ENCODE results near the gene TMEM129.
A peak's percentile ranks its signal among the peaks of the same experiment; 100 is the strongest.
"Not testable (repeated sequence)": the region's sequence is repeated elsewhere in the genome, so short reads cannot be mapped to it uniquely, and the experiment has no call there.

TMEM129 gene

GRCh38 chr4:1721666-1722550 is 785 bp upstream of the TMEM129 start:
- no peak for DNase-seq (ENCODE audit: low read depth, low spot score)

DNA sequence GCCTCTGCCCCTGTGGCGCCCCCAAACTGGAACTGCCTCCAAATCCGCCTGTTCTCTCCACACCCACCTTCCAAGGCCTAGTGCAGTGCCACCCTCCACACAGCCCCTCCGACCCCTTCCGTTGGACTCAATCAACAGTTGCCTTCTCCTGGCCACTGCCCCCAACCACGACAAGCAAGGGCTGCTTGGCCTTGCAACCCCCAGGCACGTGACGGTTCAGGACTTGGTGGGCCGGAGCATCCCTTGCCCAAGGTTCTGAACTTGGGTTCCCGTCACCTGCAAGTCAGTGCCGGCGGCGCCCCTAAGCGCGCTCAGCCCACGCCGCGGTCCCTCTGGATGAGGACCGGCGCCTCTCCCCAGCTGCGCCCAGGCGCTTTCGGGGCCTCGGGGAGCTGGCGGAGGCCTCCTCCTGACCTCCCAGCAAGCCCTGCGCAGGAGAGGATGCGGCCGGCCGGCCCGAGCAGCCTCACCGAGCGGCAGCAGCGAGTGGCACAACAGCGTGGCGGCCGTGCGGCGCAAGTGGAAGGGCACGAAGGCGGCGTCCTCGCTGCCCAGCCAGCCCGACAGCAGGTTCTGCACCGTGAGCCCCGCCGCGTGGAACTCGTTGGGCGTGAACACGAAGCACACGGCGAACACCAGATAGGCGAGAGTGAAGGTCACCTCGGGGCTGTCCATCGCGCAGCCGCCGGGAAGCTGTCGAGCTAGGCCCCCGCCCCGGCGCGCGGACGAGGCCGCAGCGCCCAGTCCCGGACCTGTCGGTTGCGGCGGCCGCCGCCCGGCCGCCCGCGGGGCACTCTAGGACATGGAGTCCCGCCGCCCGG is 750 bp downstream of the TMEM129 start:
- DNase-seq (ENCODE audit: low read depth, low spot score), result no peak

- no peak for DNase-seq (ENCODE audit: low read depth, low spot score)
Measured at GRCh38 chr4:1718095-1718850, 2.9 kb downstream of the TMEM129 start.

GRCh38 chr4:1717129-1718094 is 3.7 kb downstream of the TMEM129 start:
- no peak for DNase-seq (ENCODE audit: low read depth, low spot score)

- no peak for DNase-seq (ENCODE audit: low read depth, low spot score)
Measured at GRCh38 chr4:1716065-1716945, 4.8 kb downstream of the TMEM129 start.

GRCh38 chr4:1715002-1715758 is 5.9 kb downstream of the TMEM129 start:
- DNase-seq (ENCODE audit: low read depth, low spot score), result no peak

- no peak for DNase-seq (ENCODE audit: low read depth, low spot score)
Measured at GRCh38 chr4:1714303-1715001, 6.7 kb downstream of the TMEM129 start.

GRCh38 chr4:1713003-1713851 is 7.9 kb downstream of the TMEM129 start:
- DNase-seq (ENCODE audit: low read depth, low spot score), result no peak

GRCh38 chr4:1712216-1713002 is 8.7 kb downstream of the TMEM129 start, which contains the start of gene SLBP:
Gene SLBP, minus strand, starts transcription at chr4:1712319. Its CDS starts 131 bp downstream, at chr4:1712188.
- DNase-seq (ENCODE audit: low read depth, low spot score), result peak; percentile 99

DNA sequence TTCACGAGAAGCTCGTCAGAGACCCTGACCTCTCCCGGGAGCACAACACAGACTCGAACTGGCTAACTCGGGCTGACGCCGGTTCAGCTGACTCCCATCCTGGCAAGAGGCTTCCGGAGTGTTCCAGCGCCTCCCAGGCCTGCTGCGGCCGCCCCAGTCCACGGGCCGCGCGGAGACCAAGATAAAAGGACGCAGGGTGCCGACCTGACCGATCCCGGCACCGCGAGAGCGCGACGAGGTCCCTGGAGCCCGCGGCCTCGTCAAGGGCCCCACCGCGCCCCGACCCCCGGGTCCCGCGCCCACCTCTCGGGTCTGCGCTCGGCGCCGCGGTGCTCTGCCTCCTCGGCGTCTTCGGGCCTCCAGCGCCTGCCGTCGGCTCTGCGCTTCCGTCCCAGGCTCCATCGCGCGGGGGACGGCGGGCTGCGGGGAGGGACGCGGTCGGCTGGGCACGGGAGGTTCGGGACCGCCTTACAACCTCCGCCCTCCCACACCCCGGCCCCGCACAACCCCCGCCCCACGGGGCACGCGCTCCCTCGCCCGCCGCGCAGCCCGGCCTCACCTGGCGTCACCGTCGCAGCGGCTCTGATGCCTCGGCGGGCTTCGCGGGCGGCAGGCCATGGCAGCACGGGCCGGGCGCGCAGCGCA is 9.4 kb downstream of the TMEM129 start:
- DNase-seq (ENCODE audit: low read depth, low spot score), result no peak

DNA sequence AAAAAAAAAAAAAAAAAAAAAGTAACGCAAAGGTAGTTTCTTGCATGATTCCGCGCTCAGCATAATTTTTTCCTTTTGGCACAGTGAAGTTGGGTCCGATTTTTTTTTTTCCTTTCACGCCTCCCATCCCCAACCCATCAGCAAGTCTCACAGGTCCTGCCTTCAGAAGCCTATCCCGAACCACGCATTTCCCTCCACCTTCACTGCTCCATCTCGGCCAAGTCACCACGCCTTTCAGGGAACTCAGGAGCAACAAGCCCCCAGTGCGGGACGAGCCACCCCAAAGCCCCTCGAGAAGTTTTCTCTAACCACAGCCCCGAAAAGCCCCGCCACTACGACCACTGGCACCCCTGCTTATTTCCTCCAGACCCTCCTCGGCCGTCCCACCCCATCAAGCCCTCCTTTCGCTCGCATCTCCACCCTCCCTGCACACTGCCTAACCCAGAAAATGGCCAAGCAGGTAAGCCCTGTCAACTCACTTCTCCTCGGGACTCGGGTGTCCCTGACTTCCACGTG is 10.0 kb downstream of the TMEM129 start:
- no peak for DNase-seq (ENCODE audit: low read depth, low spot score)

DNA sequence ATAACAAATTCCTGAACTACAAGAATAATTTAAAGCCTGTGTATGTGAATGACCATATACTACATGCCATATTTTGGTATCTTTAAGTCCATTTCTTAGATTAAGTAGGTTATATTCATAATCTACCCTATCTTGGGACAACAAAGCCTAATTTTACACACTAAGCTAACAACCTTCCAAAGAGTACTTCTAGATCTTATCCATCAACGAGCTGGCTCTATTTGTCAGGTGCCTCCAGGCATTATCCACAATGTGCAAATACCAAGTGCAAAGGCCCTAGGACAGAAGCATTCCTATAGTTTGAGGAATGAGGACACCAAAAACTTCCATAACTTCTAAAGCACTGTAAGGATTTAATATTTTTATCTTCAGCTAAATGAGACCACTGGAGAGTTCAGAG is 12.5 kb downstream of the TMEM129 start:
- DNase-seq (ENCODE audit: low read depth, low spot score), result no peak

- DNase-seq (ENCODE audit: low read depth, low spot score), result no peak
Measured at GRCh38 chr4:1706358-1706757, 14.8 kb downstream of the TMEM129 start.

GRCh38 chr4:1705732-1706131 is 15.4 kb downstream of the TMEM129 start:
- DNase-seq (ENCODE audit: low read depth, low spot score), result no peak

DNA sequence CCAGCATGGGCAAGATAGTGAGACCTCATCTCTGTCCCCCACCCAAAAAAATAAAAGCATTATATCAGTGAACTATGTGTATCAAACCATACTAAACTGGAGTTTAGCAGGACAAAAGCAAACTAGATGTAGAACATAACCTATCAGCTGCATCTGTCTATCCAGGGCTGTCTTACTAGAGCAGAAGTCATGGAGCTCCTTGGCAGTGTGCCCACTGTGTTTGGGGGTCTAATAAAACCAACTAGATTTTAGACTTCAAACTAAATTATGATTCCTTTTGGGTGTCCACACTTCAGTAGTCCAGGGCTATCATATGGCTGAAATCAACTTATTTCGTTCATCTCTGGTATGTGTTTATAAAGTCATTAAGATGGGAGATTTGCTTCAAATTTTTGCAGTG is 17.3 kb downstream of the TMEM129 start:
- no peak for DNase-seq (ENCODE audit: low read depth, low spot score)

DNA sequence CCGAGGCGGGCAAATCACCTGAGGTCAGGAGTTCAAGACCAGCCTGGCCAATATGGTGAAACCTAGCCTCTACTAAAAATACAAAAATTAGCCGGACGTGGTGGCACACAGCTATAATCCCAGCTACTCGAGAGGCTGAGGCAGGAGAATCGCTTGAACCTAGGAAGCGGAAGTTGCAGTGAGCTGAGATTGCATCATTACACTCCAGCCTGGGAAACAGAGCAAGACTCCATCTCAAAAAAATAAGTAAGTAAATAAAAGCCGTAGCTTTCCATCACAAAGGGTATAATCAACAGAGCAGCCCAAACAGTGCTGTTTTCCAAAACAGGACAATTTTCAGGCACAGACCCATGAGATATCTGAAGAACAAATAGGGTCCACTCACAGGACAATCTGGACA is 19.5 kb downstream of the TMEM129 start:
- not testable (repeated sequence) for DNase-seq (ENCODE audit: low read depth, low spot score)

Data from activated naive CD8-positive, alpha-beta T cell treated with anti-CD3 and anti-CD28 coated beads, Interleukin-2, amount 50 U/mL, for 16 hours (primary cell).